Mesendoderm (in vitro differentiated cells): Measurements from ENCODE around the gene NRN1L. TPM values are rescaled to one million over a fixed set of nuclear protein-coding genes. Genes with fewer than 3 reads are reported as not detected.

Experiments
- small RNA-seq: library from polyadenylated mRNA; stranded (forward); fragments of <200 nt; extraction: miRNeasy Mini kit (QIAGEN cat#:217004); gene quantifications from one replicate; pipeline ENCODE3, GENCODE V24; 2013; ENCODE audit not compliant: insufficient read depth

NRN1L gene

Small RNA genes within 50 kb of the gene (small RNA-seq; reads per million reads assigned to genes)
- gene AC040162.2 (not detected), gene NRN1L (not detected)
